ENCODE results near the gene YAP1.

Gene YAP1

DNA sequence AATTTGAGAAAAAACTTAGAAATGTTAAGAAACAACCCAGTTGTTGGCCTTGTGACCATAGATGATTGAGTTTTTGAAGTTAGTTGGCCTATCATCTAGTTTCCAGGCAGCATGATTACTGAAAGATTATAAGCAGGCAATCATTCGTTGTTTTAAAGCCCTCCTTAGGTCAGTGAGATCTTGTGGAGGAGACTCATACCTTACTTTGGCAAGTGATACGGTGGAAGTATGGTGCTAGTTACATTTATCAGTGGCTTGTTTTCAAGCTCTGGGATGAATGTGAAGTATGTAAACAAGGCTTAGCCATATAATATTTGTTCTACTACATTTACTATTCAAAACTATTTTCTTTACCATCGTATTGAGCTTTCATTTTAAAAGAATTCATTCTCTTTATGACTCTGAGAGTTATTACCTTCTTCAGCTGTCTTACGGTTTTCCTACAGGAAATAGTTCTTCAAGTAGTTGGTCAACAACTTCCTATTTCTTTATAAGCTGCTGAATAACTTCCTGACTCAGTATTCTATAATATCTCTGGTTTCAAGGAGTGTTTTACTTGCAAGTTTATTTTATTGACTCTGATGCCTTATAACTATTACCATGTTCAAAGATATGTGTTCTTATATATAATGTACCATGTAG, 7.3 kb downstream of the YAP1 start:
- no peak for DNase-seq

DNA sequence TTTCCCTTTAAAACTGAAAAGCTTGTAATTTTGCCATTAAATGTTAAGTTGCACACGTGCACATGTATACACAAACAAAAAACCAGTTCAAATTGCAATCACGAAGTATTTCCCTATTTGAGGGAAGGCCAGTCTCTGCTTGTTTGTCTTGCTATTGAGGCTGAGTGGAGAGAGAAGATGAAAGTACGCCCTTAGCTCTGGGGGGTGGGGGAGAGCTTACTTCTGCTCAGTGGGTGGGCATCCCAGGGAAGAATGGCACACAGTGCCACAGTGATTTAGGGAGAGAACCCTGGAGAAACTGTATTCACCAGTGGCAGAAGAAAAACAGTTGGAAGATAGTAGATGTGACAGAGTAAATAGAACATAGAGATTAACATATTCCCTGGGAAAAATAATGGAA, 8.7 kb downstream of the YAP1 start:
- DNase-seq, result no peak

DNA sequence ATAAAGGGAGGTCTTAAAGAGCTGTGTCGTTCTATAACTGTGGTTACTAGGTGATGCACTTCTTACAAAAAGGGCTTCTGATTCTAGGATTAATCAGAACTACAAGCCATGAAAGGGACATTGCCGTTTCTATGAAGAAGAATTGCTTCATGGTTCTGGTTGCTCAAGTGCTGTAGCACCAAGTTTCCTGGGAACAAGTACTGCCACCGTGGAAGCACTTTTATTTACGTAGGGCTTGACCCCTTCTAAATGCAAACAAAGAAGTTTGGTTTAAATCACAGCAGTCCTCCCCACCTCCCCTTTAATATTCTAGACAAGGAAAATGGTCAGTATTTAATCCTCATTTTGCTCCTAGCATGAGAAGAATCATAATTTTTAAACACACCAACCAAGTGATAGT, 9.8 kb downstream of the YAP1 start:
- no peak for DNase-seq

DNA sequence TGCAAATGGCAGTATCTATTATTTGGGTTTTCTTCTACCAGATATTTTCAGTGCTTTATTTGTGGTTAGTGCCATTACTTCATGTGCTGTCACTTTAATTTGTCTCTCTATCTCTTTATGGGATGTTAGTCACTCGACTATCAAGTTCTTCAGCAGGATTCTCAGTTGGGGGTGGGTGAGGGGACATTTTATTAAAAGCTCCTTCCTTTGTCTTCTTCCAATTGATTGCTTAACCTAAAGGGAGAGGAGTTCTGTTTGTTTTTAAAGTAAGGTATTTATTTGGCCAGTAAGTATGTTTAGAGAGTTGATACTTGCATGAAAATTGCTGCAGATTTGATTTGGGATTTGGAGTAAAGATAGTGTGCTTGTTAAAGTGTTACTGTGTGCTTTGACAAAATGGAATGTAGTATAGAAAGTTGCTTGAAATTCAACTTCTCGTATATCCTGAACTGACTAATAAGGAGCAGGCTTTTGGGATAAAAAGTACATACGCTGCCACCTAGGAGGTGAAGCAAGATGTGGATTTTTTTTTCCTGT, 10.3 kb downstream of the YAP1 start:
- DNase-seq, result no peak

DNA sequence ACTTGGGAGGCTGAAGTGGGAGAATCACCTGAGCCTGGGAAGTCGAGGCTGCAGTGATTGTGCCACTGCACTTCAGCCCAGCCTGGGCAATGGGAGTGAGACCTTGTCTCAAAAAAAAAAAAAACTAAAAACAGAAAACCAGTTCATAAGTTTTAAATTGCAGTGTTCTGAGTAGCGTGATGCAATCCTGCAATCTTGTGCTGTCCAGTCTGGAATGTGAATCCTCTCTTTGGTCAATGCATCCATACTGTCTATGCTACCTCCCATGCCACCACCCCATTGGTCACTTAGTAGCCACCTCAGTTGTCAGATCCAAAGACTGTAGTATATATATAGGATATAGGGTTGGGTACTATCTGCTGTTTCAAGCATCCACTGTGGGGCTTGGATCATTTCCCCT, 11.1 kb downstream of the YAP1 start:
- no peak for DNase-seq

DNA sequence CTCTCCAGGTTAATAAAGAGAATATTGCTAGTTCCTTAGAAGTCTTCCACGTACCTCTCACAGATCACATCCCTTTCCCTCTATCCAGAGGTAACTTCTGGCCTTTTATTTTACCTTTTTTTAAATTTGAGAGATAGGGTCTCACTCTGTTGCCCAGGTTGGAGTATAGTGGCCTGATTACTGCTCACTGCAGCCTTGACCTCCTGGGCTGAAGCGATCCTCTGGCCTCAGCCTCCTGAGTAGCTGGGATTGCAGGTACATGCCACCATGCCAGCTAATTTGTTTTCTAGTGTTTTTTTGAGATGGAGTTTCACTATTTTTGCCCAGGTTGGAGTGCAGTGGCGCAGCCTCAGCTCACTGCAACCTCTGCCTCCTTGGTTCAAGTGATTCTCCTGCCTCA, 24.4 kb downstream of the YAP1 start:
- no peak for DNase-seq

DNA sequence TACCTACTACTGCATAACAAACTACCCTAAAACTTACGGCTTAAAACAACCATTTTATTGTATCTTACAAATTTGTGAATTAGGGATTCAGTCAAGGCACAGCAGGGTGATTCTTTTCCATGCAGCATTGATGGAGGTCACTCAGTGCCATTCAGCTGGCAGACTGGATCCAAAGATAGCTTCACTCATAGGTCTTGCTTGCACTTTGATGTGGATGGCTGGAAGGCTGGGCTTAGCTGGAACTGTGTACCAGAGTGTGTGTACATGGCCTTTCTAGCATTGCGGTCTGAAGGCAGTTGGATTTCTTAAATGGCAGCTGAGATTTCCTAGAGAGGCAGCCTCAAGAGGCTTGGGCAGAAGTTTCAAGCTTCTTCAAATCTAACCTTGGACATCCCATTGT, 25.0 kb downstream of the YAP1 start:
- DNase-seq, result no peak

DNA sequence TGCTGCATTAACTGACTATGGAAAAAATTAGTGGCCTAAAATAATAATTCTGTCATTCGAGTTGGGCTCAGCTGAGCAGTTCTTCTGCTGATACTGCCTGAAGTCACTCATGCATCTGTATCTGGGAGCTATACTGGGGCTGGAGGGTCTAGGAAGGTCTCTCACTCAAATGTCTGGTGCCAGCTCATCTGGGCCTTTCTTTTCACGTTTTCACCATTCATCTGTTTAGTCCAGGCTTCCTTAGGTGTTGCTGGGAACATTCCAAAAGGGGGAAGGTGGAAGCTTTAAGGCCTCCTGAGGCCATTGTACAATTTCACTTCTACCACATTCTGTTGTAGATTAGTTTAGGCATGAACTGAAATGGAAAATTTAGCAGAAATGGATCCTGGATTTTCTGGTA, 28.0 kb downstream of the YAP1 start:
- DNase-seq, result no peak

DNA sequence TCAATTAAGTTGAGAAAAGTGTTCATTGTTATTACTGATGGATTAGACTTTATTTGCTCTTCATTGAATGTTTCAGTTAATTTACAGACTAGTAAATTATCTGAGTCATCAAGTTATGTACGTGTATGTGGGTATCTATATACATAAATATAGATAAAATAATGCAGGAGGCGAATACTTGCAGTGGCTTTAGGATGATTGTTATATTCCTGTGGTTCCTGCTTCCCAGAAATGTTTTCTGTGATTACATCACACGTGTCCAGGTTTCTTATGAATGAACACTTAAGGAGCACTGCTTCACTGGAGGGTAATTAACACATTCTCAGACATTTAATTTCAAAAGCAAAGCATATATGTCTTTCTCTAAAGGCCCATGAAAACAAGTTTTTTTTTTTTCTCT, 28.4 kb downstream of the YAP1 start:
- no peak for DNase-seq

DNA sequence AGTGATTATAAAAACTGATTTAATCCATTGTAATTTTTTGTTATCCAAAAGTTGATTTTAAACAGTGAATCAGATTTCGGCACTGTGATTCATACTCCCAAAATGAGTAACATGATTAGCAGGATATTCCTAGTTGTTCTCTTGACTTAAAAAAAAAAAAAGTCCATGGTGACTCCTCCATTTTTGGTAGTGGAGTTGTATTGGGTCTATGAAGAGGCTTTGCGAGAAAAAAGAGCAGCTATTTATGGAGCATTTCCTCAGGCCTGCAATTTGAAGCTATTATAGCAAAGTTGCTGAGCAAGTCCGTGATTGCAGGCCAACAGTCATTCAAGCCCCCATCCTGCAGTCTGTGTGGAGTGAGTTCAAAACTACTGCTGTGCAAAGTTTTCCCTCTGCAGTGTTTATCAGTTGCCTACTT, 28.8 kb downstream of the YAP1 start:
- DNase-seq, result no peak

DNA sequence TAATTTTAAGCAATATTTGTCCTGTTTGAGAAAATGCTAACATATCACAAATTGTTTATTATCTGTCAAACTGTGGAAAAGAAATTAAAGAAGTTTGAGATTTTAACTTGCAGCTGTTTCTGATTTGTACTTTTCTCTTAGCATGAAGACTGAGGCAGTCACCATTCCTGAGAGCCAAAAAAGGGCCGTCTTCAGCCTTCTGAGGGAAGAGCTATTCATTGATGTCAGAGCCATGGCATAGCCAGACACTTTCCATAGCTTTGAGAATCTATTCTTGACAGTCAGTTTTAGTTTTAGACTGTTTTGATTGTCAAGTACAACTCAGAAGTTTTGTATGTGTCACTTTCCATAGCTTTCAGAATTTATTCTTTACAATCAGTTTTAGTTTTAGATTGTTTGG, 32.1 kb downstream of the YAP1 start:
- no peak for DNase-seq

DNA sequence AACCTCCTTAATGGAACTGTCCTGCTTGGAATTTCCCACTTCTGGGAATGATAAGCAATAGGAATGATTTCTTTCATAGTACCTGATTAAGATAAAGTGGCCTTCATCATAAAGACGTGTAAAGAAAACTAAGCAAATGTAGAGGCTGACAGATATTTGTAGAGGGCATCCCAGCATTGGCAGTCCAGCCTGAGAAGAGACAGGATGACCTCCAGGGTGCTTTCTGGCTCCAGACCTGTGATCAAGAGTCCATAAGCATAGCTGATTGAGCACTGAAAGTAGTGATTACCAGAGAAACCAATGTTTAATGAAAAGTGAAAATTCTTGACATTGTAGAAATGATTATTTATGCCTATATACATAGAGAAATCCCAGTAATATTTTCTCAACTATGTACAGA, 33.6 kb downstream of the YAP1 start:
- no peak for DNase-seq

DNA sequence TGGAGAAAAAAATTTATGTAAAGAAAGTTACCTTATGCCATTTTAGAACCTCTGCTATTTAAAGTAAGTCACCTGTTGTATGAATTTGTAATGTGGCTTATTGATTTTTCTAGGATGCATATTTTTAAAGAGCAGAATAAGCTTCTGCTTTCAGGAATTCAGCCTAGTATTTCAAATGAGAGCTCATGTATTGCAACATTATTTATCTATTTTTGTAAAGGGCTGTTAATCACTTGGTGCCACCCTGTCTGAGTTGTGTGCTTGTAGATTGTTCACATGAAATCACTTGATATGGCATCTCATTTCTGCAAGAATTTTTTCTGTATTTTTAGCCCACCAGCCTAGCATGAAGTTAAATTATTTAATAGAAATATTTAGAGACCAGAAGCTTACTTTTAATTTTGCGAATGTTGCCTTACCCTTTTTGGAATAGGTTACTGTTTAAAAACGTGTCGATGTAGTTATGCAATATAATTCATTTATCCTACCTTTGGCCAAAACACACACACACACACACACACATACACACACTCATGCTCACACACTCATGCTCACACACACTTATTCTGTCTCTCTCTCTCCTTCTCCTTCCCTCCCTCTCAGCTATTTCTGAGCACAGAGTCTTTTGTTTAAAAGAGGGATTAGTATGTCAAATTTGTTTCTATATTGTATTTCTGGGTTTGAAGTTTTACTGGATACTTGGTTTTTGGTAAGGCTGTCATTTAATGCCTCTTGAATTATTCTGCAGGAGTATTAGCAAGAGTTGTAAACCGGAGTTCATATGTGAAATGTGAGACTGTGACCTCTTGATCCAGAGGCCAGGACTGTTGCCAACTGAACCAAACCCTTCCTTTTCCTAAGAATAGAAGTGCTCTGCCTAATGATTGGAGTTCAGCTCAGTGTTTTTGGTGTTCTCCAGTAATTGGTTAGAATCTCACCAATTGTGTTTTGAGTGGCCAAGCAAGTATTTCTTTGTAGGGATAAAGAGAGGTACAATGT, 34.4 kb downstream of the YAP1 start:
- no peak for DNase-seq

DNA sequence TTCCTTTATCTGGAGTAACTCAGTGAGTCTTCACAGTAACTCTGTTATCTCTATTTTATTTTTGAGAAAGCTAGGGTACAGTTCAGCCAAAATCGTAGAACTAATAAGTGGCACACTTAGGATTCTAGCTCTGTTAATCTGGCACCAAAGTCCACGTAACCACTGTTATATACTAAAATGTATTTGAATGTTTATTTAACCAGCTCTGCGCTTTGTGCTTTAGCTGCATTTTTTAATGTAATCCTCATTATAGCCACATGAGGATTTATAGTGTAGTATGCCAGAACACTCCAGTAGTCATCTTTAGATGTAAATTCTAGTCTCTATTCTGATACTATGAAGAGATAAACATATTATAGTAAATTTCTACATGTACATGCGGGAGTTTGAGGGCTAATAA, 36.8 kb downstream of the YAP1 start:
- no peak for DNase-seq

DNA sequence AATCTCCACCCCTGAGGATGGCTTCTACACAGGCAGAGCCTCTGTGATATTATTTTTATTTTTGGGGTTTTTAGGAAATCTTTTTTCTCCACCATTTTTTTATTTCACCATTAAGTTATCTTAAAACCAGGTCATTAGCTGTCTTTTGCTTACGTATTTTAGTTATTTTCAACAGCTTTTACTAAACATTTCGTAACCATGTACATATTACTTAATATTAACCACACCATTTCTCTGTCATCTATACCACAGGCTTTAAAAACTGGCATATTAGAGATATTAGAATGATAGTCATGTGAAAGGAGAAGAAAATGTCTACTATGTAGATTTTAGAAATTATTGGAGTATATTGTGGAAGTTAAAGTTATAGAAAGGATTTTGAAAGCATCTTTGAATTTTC, 37.4 kb downstream of the YAP1 start:
- no peak for DNase-seq

DNA sequence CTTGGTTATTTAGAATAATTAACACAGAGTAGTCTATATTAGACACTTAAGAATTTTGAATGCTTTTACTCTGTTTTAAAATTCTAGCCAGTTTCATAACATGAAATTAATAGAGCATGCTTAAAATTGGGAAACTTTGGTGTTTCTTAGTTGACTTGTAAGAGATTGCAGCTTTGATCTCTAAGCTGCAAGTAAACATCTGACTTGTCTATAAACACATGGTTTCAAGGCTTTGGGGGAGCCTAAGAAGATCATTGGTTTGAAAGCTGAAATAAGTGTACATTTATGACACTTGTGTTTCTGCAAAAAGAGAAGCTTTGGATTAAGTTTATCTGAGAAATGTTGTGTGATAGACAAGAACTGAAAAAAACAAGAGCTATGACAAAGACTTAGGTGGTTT, 37.8 kb downstream of the YAP1 start:
- no peak for DNase-seq

DNA sequence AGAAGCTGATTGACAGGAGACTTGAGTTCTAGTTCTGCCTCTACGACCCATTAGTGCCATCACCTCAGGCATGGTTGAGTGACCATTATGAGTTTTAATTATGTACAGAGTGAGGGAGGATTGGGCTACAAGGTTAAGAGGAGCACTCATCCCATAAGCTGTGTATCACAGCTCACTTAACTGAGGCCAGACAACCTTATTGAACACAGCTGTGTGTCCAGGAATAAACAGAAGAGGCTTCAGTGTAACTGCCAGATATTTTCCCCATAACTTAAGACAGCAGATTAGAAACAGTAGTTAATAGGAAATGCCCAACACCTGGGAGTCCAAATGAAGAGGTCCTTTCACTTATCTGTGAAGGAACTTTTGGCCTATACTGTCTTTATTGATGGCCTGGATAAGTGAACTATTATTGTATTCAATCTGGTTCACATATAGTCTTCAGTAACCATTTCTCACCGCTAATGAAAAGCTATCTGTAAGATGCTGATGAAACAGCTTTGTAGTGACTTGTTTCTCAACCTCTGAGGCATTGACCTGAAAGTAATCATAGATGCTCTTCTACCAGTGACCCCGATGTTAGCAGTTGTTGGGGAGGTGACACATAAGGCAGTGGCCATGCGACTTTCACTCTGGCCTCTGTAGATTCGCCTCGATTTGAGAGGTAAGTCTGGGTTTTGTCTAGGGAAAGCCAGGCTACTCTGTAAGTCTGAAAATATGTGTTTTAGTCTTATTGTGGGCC, 41.7 kb downstream of the YAP1 start:
- no peak for DNase-seq

DNA sequence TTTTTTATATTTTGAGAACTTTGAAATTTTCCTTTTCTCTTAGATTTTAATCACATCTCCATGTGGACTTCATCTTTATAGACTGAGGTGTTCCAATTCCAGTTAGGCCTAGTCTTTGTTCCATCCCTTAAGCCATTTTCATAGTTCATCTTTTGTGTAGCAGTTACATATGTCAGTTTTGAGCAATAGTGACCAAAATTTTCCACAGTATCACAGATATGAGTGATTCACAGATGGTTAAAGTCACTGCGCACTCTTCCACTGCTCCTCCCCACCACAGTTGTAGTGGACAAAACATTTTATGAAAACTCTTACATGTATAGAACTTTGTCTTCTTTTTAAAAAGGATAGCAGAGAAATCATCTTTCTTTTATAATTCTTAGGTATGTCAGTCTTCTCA, 42.8 kb downstream of the YAP1 start:
- no peak for DNase-seq

DNA sequence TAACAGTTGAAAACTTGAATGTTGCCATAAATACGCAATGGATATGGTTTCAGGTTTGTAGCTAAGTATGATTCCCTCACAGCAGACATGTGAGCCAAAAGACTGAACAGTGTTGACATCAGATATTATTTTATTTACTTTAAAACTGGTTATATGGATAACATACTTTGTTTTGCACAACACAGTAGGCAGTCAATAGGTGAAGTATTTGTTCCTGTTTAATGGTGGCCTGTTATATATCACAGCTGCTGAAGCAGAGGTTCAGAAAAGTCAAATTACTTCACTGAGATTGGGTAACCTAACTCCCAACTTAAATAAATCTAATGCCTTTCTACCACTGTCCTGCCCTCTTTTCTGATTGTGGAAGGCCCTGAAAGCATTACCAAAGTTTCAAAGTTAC, 44.6 kb downstream of the YAP1 start:
- no peak for DNase-seq

DNA sequence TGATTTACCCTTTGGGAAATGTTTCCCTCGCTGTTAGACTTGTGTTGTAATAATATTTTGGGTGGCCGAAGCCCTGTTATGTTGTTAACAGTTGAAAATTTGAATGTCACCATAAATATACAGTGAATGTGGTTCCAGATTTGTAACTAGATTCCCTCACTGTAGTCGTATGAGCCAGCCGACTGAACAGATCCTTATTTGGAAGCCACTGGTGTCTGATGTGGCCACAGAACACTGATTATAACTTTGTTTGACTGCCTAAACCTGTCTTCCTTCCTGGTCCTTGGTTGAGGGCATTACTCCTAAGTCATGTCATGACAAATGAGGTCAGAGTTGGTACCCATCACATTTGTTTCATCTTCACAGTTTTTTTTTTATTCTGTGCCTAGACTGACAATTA, 45.4 kb downstream of the YAP1 start:
- no peak for DNase-seq

DNA sequence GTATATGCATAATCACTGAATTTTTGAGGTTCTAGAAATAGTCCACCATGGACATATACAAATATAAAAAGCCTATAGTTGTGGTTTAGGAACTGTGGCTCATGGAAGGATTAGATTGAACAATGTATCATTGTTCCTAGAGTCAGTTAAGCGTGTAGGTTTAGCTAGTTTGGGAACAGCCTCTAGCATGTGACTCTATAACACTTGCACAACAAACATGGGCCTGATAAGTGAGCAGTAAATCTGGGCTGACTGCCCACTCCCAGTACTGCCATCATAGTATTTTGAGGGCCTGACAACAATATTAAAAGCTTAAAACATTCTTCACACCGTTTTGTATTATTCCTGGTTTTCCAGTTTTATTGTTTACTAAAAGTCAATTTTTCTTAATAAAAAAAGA, 47.0 kb downstream of the YAP1 start:
- DNase-seq, result no peak

DNA sequence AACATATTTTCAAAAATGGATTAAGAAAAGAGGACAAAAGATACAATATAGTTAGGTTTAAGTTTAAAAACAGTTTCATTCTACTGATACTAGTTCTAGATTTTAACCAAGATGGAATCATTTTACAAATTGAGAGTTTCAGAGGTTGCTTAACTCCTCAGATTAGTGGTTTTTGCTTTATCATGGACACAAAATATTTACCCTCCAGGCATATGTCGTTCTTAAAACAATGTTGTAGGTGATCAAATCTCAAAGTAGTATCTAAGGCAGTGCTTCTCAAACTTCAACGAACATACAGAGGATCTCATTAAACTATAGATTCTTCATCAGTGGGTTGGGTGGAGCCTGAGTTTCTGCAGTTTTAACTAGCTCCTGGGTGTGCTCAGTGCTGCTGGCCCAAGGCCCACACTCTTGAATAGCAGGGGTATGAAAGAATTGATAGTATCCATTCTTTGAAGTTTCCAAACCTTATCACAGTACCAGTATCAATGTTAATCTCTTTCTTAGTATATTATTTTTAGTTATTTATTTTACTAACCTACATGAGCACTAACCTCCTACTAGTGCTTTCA, 48.0 kb downstream of the YAP1 start:
- DNase-seq, result no peak

DNA sequence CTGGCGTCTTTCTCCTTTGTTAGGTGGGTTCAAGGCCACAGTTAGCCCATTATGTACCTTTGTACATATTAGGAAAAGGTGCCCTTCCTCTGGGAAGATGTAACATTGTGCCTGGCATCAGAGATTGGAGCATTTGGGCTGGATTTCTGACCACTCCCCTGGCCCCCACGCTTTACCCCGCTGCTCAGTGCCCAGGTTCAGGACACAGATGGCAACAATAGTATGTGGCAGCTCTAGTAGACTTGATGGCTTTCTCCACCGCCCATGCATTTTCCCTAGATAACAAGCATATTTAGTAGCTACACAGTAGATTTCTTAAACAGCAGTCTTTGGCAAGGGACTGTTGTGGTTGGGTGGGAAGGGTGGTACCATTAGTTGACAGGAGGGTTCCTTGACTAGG, 53.1 kb downstream of the YAP1 start:
- DNase-seq, result no peak
